Measurements from ENCODE around the gene OR2B2.
A peak's percentile ranks its signal among the peaks of the same experiment; 100 is the strongest.

The OR2B2 gene

GRCh38 chr6:27867051-27867944 lies 44.9 kb downstream of the OR2B2 start:
- DNase-seq (ENCODE audit: low spot score), result peak; percentile 78

DNA sequence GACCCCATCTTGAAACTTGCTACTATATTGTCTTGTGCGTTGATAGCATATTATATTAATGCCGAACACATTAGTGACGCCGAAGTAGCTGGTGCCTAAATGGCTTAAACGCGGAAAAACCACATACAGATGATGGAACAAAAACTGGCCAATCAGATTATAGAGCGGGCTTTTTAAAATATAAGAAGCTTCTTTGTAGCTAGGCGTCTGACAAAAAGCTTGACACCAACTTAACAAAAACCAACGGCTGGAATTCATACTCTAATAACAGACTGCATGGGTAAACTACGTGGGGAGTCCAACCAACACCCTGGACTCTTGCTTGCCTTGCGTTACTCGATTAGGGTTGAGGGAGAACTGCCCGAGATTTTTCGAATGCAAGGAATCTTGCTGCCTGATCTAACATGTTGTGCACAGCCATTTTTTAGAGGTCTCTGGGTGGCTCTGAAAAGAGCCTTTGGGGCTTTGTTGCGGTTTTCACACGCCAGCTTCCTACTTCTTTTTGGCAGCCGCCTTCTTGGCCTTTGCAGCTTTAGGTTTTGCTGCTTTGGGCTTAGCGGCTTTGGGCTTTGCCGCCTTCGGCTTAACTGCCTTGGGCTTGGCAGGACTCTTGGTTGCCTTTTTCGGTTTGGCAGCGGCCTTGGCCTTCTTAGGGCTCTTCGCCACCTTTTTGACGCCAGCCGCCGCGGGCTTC lies 45.7 kb downstream of the OR2B2 start:
- peak; percentile 86 for DNase-seq (ENCODE audit: low spot score)

- DNase-seq (ENCODE audit: low spot score), result peak; percentile 6
Measured at GRCh38 chr6:27865850-27866356, 46.3 kb downstream of the OR2B2 start.

GRCh38 chr6:27864906-27865849 lies 47.0 kb downstream of the OR2B2 start:
- peak; percentile 94 for DNase-seq (ENCODE audit: low spot score)

GRCh38 chr6:27863962-27864905 lies 48.0 kb downstream of the OR2B2 start:
- DNase-seq (ENCODE audit: low spot score), result no peak

DNA sequence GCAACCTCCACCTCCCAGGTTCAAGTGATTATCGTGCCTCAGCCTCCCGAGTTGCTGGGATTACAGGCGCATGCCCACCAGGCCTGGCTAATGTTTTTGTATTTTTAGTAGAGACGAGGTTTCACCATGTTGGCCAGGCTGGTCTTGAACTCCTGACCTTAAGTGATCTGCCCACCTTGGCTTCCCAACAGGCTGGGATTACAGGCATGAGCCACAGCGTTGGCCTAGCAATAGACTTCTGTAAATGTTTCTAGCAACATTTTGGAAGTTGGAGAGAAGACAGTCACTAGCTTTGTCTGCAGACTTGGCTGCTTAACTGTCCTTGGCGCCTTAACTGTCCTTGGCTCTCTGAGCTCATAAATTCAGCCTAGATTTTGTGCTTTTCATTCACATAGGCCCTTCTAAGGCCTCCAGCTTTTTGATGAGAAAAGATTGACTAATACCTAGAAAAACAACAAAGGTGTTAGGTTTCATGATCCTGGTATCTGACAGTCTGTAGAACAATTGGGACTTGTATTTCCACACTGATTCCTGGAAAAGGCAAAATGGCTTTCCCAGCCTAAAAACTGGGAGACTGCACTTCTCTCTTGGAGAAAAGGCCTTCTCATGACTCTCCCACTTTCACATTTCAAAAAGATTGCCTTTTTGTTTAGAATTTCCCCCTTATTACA lies 49.7 kb downstream of the OR2B2 start:
- DNase-seq (ENCODE audit: low spot score), result no peak

- no peak for DNase-seq (ENCODE audit: low spot score)
Measured at GRCh38 chr6:27861861-27862260, 50.3 kb downstream of the OR2B2 start.

- DNase-seq (ENCODE audit: low spot score), result no peak
Measured at GRCh38 chr6:27861276-27861840, 50.8 kb downstream of the OR2B2 start.

Measured in germinal center (tissue), 1 donor.